SK-N-SH treated with all-trans-retinoic acid at 6 μM for 48 hours (cell line): Measurements from ENCODE around the gene RAB31.

Experiments
- ATAC-seq: fragments of 200-7000 bp; cut with Tn5 transposase; 3 replicates; pipeline ENCODE4 v1.9.1; 2020; ENCODE audit warnings: mild to moderate bottlenecking, moderate library complexity
- ARNTL ChIP-seq: fragments of 450-650 bp; formaldehyde crosslinking; IDR thresholded peaks from 2 replicates; pipeline ENCODE4 v1.5.0; 2020; ENCODE audit warnings: low read depth, mild to moderate bottlenecking, moderate library complexity, borderline replicate concordance
- BACH2 ChIP-seq: fragments of 250-450 bp; sonication (Bioruptor Pico); IDR thresholded peaks from 2 replicates; pipeline ENCODE4 v1.9.0; 2021; ENCODE audit warnings: mild to moderate bottlenecking, borderline replicate concordance
- ISL1 ChIP-seq: fragments of 250-450 bp; sonication (Bioruptor Pico); IDR thresholded peaks from 2 replicates; pipeline ENCODE4 v2.1.2; 2022; ENCODE audit warnings: mild to moderate bottlenecking, moderate library complexity
- OSR1 ChIP-seq: fragments of 250-450 bp; sonication (Bioruptor Pico); IDR thresholded peaks from 2 replicates; pipeline ENCODE4 v1.8.0; 2022; ENCODE audit warnings: moderate library complexity, mild to moderate bottlenecking, inconsistent platforms
- PPARA ChIP-seq: fragments of 250-450 bp; sonication (Bioruptor Pico); IDR thresholded peaks from 2 replicates; pipeline ENCODE4 v1.5.0; 2020; ENCODE audit warnings: mild to moderate bottlenecking, borderline replicate concordance
- RARB ChIP-seq: fragments of 250-450 bp; sonication (Bioruptor Pico); IDR thresholded peaks from 2 replicates; pipeline ENCODE4 v1.8.0; 2021; ENCODE audit warnings: mild to moderate bottlenecking, moderate library complexity
- TCF4 ChIP-seq: fragments of 250-450 bp; sonication (Bioruptor Pico); IDR thresholded peaks from 2 replicates; pipeline ENCODE4 v1.8.0; 2021; ENCODE audit warnings: mild to moderate bottlenecking, moderate library complexity, borderline replicate concordance
- TOX ChIP-seq: fragments of 250-450 bp; sonication (Bioruptor Pico); IDR thresholded peaks from 2 replicates; pipeline ENCODE4 v1.8.0; 2021; ENCODE audit warnings: mild to moderate bottlenecking, moderate library complexity, borderline replicate concordance
- ZC3H10 ChIP-seq: fragments of 250-450 bp; sonication (Bioruptor Pico); IDR thresholded peaks from 2 replicates; pipeline ENCODE4 v1.5.1; 2021; ENCODE audit warnings: mild to moderate bottlenecking, moderate library complexity
- ZFP3 ChIP-seq: fragments of 250-450 bp; sonication (Bioruptor Pico); IDR thresholded peaks from 2 replicates; pipeline ENCODE4 v1.5.0; 2020; ENCODE audit warnings: mild to moderate bottlenecking, moderate library complexity
- ZFP30 ChIP-seq: fragments of 450-650 bp; formaldehyde crosslinking; IDR thresholded peaks from 2 replicates; pipeline ENCODE4 v1.5.0; 2022; ENCODE audit warnings: mild to moderate bottlenecking, moderate library complexity
- ZNF8 ChIP-seq: fragments of 450-650 bp; formaldehyde crosslinking; IDR thresholded peaks from 2 replicates; pipeline ENCODE4 v1.5.0; 2020; ENCODE audit warnings: mild to moderate bottlenecking, moderate library complexity
- TF ChIP-seq, protein P1 (sequence below): fragments of 250-450 bp; sonication (Bioruptor Pico); IDR thresholded peaks from 2 replicates; pipeline ENCODE4 v1.5.1; 2021; ENCODE audit warnings: mild to moderate bottlenecking, moderate library complexity
- TF ChIP-seq, protein P2 (sequence below): fragments of 250-450 bp; sonication (Bioruptor Pico); IDR thresholded peaks from 2 replicates; pipeline ENCODE4 v1.8.0; 2021; ENCODE audit warnings: low read depth, mild to moderate bottlenecking, moderate library complexity, borderline replicate concordance
- TF ChIP-seq, protein P3 (sequence below): fragments of 250-450 bp; sonication (Bioruptor Pico); IDR thresholded peaks from 2 replicates; pipeline ENCODE4 v1.5.1; 2020; ENCODE audit warnings: low read depth, mild to moderate bottlenecking, moderate library complexity
- TF ChIP-seq, protein P4 (sequence below): fragments of 250-450 bp; sonication (Bioruptor Pico); IDR thresholded peaks from 2 replicates; pipeline ENCODE4 v1.5.0; 2020; ENCODE audit warnings: mild to moderate bottlenecking, moderate library complexity
- TF ChIP-seq, protein P5 (sequence below): fragments of 250-450 bp; sonication (Bioruptor Pico); IDR thresholded peaks from 2 replicates; pipeline ENCODE4 v1.8.0; 2020; ENCODE audit warnings: mild to moderate bottlenecking, moderate library complexity, borderline replicate concordance

RAB31 gene

DNA sequence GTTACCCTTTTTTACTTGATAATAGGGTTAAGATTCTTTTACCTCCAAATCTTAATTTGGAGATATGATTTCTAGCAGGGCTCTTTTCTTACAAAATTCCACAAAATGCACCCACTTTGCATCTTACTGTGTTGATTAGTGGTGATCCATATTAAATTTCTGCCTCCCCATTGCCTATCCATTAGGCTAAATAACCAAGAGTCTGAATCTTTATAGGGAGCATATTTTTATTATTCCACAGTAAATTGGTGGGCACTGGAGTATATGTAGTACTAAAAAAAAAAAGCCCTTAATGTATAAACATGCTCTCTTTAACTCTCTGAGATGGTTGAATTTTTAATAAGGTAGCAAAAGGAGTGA, 169.5 kb downstream of the RAB31 start (continued):
- TF ChIP-seq ARNTL (CRISPR knock-in tag) (no peak), ZNF8 (CRISPR knock-in tag) (no peak)

DNA sequence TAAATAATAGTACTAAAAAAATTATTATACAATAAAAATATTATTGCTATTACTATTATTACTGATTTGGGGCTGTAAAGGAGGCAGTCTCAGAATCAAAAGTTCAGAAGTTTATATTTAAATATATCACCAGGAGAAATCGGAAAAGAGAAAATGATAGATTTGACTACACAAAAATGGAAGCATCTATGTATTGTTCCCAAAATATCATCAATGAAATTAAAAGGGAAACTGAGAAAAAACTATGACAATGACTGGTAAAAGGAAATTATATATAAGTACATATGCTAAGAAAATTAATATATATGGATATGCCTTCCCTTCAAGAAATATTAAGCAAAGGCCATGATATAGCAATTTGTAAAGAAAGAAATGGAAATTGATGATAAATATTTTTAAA, 170.0 kb downstream of the RAB31 start:
- no peak for ATAC-seq
- TF ChIP-seq ZC3H10 (CRISPR knock-in tag) (no peak), BACH2 (CRISPR knock-in tag) (no peak), ARNTL (CRISPR knock-in tag) (no peak), ZNF8 (CRISPR knock-in tag) (no peak), TCF4 (no peak), TOX (no peak), OSR1 (CRISPR knock-in tag) (no peak), RARB (CRISPR knock-in tag) (no peak)
- TF ChIP-seq, protein P1, sequence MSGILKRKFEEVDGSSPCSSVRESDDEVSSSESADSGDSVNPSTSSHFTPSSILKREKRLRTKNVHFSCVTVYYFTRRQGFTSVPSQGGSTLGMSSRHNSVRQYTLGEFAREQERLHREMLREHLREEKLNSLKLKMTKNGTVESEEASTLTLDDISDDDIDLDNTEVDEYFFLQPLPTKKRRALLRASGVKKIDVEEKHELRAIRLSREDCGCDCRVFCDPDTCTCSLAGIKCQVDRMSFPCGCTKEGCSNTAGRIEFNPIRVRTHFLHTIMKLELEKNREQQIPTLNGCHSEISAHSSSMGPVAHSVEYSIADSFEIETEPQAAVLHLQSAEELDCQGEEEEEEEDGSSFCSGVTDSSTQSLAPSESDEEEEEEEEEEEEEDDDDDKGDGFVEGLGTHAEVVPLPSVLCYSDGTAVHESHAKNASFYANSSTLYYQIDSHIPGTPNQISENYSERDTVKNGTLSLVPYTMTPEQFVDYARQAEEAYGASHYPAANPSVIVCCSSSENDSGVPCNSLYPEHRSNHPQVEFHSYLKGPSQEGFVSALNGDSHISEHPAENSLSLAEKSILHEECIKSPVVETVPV = no peak
- TF ChIP-seq, protein P2, sequence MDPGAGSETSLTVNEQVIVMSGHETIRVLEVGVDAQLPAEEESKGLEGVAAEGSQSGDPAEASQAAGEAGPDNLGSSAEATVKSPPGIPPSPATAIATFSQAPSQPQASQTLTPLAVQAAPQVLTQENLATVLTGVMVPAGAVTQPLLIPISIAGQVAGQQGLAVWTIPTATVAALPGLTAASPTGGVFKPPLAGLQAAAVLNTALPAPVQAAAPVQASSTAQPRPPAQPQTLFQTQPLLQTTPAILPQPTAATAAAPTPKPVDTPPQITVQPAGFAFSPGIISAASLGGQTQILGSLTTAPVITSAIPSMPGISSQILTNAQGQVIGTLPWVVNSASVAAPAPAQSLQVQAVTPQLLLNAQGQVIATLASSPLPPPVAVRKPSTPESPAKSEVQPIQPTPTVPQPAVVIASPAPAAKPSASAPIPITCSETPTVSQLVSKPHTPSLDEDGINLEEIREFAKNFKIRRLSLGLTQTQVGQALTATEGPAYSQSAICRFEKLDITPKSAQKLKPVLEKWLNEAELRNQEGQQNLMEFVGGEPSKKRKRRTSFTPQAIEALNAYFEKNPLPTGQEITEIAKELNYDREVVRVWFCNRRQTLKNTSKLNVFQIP (CRISPR knock-in tag) = no peak
- TF ChIP-seq, protein P3, sequence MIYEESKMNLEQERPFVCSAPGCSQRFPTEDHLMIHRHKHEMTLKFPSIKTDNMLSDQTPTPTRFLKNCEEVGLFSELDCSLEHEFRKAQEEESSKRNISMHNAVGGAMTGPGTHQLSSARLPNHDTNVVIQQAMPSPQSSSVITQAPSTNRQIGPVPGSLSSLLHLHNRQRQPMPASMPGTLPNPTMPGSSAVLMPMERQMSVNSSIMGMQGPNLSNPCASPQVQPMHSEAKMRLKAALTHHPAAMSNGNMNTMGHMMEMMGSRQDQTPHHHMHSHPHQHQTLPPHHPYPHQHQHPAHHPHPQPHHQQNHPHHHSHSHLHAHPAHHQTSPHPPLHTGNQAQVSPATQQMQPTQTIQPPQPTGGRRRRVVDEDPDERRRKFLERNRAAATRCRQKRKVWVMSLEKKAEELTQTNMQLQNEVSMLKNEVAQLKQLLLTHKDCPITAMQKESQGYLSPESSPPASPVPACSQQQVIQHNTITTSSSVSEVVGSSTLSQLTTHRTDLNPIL (CRISPR knock-in tag) = no peak

DNA sequence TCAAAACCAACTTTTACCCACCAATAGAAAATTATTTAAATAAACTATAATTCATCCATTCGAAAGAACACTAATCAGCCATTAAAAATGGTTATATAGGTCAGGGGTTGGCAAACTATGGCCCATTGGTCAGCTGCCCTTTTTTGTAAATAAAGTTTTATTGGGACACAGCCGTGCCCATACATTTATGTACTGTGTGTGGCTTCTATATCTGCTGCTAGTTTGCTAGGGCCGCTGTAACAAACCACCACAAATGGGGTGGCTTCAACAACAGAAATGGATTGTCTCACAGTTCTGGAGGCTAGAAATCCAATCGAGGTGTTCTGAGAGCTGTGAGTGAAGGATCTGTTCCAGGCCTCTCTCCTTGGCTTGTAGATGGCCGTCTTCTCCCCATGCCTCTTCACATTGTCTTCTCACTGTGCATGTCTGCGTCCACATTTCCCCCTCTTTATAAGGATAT, 170.7 kb downstream of the RAB31 start:
- TF ChIP-seq, protein P3 (CRISPR knock-in tag) = no peak
- ATAC-seq = no peak

DNA sequence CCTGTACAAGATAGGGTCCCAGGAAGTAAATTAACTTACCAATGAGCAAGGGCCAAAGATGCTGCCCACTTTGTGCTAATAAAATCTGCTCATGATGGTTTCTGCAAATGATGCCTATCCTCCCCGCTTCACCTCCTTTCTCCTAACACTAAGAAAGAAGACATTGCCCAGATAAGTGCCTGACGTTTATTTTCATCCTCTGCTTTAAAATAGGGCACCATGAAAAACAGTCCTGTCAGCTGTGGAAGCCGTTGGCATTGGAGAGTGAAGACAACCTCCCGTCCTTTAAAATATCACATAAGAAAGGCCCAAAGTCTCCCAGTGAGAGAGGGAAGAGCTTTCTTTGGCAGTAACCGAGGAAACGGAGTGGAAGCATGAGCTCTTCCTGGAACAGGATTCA, 176.0 kb downstream of the RAB31 start:
- no peak for TF ChIP-seq ZFP30 (CRISPR knock-in tag)
- no peak for TF ChIP-seq BACH2 (CRISPR knock-in tag)
- TF ChIP-seq, protein P4, sequence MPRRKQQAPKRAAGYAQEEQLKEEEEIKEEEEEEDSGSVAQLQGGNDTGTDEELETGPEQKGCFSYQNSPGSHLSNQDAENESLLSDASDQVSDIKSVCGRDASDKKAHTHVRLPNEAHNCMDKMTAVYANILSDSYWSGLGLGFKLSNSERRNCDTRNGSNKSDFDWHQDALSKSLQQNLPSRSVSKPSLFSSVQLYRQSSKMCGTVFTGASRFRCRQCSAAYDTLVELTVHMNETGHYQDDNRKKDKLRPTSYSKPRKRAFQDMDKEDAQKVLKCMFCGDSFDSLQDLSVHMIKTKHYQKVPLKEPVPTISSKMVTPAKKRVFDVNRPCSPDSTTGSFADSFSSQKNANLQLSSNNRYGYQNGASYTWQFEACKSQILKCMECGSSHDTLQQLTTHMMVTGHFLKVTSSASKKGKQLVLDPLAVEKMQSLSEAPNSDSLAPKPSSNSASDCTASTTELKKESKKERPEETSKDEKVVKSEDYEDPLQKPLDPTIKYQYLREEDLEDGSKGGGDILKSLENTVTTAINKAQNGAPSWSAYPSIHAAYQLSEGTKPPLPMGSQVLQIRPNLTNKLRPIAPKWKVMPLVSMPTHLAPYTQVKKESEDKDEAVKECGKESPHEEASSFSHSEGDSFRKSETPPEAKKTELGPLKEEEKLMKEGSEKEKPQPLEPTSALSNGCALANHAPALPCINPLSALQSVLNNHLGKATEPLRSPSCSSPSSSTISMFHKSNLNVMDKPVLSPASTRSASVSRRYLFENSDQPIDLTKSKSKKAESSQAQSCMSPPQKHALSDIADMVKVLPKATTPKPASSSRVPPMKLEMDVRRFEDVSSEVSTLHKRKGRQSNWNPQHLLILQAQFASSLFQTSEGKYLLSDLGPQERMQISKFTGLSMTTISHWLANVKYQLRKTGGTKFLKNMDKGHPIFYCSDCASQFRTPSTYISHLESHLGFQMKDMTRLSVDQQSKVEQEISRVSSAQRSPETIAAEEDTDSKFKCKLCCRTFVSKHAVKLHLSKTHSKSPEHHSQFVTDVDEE (CRISPR knock-in tag) = no peak
- TF ChIP-seq, protein P1 = no peak
- TF ChIP-seq, protein P5, sequence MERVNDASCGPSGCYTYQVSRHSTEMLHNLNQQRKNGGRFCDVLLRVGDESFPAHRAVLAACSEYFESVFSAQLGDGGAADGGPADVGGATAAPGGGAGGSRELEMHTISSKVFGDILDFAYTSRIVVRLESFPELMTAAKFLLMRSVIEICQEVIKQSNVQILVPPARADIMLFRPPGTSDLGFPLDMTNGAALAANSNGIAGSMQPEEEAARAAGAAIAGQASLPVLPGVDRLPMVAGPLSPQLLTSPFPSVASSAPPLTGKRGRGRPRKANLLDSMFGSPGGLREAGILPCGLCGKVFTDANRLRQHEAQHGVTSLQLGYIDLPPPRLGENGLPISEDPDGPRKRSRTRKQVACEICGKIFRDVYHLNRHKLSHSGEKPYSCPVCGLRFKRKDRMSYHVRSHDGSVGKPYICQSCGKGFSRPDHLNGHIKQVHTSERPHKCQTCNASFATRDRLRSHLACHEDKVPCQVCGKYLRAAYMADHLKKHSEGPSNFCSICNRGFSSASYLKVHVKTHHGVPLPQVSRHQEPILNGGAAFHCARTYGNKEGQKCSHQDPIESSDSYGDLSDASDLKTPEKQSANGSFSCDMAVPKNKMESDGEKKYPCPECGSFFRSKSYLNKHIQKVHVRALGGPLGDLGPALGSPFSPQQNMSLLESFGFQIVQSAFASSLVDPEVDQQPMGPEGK (CRISPR knock-in tag) = no peak
- TF ChIP-seq PPARA (CRISPR knock-in tag) = no peak
- no peak for TF ChIP-seq ZNF8 (CRISPR knock-in tag)
- no peak for TF ChIP-seq ZC3H10 (CRISPR knock-in tag)
- TF ChIP-seq, protein P2 (CRISPR knock-in tag) = no peak
- no peak for TF ChIP-seq TOX
- no peak for TF ChIP-seq ZFP3 (CRISPR knock-in tag)
- TF ChIP-seq ISL1 = no peak
- TF ChIP-seq OSR1 (CRISPR knock-in tag) = no peak
- ATAC-seq = no peak
